Activated CD4-positive, alpha-beta T cell treated with anti-CD3 and anti-CD28 coated beads for 4 hours (primary cell): Measurements from ENCODE around the gene ASB6.
A peak's percentile ranks its signal among the peaks of the same experiment; 100 is the strongest.
"Not testable (repeated sequence)": the region's sequence is repeated elsewhere in the genome, so short reads cannot be mapped to it uniquely, and the experiment has no call there.

ENCODE experiments used
- DNase-seq, 2 donors: peaks; one replicate each; pipeline ENCODE4 v3.0.0-alpha.2; 2020

ASB6 gene

DNA sequence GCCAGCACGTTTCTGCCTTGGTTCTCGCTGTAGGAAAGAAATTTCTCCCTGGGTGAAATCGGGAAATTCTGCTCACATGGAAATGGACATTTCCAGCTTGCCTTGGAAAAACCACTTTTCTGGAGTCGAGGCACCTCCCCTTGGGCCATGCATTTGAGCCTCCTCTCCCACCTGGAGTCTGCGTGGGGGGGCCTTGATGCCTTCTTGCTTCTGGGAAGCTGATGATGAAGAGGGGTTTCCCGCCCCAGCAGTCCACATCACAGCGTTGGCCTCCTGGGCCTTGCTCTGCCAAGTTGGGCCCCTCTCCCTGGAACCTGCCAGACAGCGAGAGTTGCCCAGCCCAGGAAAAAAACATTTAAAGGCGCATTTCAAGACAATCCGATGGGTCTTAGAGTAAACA is 1.8 kb upstream of the ASB6 start:
- no peak for DNase-seq

DNA sequence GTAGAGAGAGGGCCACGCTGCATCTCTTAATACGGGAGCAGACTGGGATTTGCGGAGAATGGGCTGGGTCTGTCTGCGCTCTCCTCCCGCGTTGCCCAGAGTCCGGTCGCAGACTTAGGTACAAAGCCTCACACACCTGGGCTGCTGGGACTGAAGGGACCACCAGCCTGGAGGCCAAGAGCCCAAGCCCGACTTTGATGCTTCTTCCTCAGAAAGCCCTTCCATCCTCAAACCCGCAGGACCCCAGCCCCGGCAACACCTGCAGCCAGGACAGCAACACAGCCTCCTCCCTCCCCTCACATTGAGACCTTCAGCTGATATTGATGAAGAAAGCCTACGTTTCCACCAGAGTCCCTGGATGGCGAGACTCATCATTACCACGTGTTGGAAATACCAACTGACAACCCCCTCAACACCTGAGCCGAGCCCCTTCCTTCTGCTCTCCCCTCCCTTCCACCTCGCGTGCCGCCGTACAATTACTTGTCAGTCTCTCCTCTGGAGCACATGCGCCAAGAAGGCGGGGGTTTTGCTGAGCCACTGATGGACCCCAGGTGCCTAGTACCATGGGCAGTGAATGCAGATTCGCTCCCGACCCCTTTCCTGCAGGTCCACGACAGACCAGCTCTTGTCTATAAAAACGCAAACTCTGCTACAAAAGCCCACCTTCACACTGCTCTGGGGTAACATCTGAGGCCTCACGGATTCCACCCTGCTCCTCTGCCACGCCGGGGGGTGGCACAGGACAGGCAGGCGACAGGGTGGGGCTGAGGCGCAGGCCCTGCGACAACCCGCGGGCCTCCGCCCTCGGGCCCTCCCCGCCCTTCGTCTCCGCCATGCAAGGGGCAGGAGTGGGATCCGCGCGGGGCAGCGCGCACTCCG is 841 bp downstream of the ASB6 start:
- DNase-seq: no peak

DNA sequence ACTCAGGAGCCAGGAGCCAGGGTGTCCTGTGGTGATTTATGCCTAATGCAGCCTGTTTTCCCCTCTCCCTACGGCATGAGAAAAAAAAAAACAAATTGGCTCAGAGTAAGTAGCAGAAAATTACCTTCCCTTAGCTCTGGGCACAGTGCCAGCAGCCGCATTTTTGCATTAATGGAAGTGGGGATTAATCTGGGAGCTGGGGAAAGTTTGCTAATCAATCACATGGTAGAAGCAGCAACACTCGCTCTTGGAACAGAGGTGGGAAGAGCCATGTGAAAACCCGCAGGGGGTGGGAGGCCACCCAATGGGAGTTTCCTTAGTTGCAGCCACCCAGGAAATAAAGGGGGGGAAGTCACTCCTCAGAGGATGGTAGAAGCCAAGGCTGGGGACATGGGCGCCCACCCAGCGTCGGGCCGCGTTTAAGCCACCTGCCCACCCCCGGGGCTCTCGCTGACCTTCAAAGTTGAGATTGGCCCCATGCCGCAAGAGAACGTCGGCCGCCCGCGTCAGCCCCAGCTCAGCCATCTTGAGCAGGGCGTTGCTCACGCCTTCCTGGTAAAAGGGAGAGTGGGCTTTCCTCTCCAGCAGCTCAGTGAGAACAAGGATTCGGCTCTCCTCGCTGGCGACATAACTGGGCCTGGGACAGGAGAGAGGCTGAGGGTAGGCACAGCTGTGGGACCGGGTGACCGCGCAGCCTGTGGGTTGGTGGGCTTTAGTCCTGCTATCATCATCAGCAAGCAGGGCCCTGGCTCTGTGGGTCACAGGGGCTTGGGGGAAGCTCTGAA is 1.7 kb downstream of the ASB6 start:
- no peak for DNase-seq

DNA sequence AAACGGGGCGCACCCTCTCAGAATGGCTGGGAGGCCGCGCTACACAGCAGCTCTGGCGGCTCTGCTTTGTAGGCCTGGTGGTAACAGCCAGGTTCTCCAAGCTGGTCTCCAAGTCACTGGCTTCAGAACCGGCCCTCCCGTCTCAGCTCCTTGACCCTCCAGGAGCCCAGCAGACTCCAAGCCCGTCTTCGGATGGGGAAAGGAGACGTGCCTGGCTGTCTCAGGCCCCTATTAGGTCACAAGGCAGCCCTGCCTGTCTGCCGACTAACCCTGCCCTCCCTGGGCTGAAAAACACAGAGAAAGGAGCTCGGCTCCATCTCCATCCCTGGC is 2.2 kb downstream of the ASB6 start:
- DNase-seq: no peak

DNA sequence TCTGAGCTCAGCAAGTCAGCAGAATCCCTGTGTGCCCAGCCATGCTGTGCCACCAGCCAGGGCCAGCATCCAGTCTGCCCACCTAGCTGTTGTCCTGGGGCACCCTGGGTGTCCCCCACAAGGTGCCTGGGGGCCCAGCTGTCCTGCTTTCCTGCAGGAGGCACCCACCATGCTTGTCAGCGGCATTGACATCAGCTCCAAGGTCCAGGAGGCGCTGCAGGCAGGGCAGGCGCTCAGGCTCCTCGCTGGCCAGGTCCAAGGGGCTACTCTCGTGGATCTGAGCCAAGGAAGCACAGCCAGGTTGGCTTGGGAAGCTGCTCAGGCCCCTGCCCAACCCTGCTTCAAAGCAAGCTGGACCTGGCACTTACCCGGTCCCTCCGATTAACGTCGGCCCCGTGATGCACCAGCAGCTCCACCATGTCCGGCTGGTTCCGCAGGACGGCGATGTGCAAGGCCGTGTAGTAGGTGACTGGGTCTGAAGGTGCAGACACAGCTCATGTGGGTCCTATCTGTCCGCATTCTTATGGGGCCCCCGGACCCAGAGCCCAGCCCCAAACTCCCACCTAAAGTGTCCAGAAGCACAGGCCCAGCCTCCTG is 2.8 kb downstream of the ASB6 start:
- DNase-seq: no peak

DNA sequence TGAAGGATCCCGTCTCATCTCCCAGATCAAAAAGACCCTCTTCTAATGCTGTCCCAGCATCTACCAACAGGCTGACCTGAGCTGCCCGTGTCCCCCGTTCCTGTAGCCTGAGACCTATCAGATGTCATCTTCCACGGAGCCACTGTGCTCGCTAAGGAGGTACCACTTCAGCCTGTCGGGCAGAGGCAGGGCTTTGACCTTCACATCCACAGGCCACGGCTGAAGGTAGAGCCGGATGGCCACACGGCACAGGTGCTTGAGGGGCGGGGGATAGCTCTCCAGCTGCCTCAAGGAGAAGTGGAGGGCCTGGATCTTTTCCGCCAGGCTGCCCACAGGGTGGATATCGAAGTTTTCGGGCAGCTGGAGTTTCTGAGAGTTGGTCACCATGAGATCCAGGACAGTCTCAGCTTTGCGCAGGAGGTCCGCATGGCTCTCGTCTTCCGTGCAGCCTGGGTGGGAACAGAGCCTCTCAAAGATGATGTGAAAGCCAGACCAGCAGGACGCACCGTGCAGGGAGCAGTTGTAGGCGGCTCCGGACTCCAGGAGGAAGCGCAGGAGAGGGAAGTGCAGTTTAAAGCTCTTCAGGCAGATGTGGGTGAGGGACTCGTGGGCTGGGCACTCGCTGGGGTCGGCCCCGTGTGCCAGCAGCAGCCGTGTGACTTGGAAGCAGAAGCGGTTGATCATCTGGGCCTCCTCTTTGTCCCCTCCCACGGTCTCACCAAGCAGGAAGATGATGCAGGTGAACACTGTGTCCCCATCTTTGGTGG is 4.1 kb downstream of the ASB6 start:
- DNase-seq: no peak

DNA sequence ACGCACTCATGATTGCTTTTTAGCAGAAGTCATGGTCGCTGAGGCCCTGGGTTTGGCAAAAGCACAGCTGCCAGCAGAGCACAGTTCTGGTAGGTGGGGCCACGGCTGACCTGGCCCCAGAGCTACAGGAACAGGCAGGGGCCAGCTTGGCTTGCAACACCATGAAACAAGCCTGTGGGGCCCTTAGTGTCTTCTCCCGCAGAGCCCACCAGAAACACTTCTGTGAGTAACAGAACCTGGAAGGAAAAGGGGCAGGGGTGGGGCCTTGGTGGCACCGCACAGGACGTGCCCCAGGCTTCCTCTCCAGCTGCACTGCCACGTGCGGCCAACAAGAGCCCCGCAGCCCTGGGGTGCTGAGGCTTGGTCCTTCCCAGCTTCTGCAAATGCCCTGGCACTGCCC is 4.8 kb downstream of the ASB6 start:
- DNase-seq: no peak

DNA sequence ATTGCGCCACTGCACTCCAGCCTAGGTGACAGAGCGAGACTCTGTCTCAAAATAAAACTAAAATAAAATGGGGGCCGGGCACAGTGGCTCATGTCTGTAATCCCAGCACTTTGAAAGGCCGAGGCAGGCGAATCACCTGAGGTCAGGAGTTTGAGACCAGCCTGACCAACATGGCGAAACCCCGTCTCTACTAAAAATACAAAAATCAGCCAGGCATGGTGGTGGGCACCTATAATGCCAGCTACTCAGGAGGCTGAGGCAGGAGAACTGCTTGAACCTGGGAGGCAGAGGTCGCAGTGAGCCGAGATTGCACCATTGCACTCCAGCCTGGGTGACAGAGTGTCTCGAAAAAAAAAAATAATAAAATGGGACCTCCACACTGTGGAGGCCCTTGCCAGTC is 5.6 kb downstream of the ASB6 start:
- DNase-seq: not testable (repeated sequence)

DNA sequence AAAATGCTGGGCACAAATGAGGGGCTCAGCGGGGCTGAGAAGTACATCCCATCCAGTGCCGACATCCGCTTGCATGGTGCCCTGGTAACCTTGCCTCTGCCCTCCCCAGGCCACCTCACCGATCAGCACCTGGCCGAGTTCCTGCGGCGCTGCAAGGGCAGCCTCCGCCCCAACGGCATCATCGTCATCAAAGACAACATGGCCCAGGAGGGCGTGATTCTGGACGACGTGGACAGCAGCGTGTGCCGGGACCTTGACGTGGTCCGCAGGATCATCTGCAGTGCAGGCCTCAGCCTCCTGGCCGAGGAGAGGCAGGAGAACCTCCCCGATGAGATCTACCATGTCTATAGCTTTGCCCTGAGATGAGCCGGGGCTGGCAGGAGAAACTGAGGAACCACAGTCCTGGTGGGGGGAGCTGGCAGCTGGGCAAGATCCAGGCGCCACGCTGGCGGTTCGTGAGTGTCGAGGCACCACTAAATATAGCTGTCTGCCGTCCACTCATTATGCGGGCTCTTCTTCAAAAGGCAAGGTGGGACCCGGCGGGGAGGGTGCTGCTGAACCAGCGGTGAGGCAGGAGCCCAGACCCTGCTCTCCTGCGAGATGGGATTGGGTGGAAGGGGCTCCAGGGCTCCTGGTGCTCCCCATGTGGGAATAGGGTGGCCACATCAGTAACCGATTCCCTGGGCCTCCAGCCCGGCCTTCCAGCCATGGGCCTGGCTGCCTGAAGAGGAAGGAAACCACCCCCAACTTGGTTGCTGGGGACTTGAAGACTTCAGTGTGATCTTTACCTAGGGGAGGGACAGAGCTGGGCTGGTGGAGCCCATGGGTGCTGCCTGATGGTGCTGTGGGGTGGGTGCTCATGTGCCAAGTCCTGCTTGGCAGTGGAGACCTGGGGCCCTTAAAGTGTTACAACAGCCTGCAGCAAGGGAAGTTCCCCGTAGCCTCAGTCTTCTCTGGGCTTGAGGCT is 6.6 kb downstream of the ASB6 start:
- DNase-seq: no peak

DNA sequence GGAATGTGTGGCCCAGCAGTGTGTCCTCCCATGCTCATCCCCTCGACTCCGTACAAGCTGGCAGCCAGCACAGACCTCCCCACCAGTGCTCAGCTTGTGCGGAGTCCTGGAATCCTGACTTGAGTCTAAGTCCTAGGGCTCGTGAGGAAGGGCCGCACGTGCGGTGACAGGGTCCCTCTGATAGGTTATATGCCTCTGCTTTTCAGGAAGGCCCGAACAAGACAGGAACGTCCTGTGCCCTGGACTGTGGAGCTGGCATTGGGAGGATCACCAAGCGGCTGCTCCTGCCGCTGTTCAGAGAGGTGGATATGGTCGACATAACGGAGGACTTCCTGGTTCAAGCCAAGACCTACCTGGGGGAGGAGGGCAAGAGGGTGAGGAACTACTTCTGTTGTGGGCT is 8.1 kb downstream of the ASB6 start:
- no peak for DNase-seq

DNA sequence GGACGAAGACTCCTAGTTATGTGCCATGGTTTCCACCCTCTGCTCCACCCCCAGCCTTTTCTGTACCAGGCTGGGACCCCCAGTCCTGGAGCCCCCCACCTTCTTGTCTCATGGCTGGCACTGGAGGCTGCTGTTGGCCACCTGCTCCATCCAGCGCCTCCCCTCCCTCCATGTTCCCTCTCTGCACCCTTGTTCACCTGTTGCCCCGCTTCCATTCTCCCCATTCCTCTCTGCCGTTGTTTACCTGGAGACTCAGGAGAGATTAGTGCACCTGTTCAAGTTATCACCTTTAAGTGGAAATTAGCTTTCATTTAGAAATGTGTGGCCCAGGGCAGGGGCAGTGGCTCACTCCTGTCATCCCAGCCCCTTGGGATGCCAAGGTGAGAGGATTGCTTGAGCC is 8.7 kb downstream of the ASB6 start:
- DNase-seq: no peak

DNA sequence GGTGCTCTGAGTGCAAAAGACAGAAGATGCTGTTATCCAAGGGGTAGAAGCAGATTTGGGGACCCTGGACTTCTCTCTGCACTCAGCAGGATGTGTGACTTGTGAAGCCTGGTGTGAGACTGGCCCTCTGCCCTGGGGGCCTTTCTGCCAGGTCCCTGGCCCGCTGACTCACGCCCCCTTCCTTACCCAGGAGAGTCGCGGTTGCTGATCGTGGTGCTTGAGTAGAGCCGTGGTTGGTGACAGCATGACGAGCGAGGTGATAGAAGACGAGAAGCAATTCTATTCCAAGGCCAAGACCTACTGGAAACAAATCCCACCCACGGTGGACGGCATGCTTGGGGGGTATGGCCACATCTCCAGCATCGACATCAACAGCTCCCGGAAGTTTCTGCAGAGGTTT is 9.5 kb downstream of the ASB6 start:
- DNase-seq: no peak

DNA sequence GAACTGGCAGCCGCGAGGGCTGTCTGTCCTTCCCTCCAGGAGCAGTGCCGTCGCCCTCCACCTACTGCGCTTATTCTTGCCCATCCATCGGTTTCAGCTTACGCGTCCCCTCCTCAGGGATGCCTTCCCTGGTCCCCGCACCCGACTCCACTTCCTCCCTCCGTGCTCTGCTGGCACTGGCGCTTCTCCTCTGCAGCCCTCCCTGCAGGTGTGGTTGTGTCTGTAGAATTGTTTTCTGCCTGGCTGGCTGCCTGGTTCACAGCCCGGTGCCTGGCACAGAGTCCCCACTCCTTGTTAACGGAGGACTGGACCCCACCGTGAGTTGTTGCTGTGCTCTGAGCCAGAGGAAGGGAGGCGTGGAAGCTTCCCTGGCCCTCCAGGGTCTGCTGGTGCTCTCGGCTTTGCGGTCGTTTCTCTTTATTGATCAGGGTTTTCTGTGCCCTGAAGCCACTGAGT is 10.2 kb downstream of the ASB6 start:
- DNase-seq: no peak

DNA sequence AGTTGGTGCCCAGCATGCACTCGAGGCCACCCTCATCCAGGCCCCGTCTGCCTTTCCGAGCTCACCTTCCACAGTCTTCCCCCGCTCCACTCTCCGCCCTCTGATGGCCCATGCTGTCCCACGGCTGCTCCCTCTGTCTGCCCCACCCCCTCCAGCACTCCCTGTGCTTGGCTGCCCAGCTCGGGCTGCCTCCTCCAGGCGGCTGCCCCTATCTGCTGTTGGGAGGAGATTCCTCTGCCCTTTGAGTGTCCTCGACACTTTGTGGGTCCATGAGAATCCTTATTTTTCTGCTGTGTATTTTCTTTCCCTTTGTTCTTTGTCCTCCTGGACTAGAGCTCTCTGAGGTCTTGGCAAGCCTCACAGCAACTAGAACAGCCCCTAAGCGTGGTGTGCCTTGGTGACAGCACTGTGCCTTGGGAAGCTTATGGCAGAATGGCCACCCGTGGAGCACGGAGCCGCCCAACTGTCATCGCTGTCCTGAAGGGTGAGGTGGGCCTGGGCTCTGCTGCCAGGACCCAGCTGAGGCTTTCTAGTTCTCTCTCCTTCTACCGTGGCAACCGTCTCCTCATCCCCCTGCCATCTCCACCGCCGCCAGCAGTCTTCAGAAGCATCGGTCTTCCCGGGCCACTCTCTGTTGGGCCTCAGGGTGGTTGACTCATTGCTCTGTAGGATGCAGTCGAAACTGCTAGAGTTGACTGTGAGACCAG is 10.8 kb downstream of the ASB6 start:
- no peak for DNase-seq

DNA sequence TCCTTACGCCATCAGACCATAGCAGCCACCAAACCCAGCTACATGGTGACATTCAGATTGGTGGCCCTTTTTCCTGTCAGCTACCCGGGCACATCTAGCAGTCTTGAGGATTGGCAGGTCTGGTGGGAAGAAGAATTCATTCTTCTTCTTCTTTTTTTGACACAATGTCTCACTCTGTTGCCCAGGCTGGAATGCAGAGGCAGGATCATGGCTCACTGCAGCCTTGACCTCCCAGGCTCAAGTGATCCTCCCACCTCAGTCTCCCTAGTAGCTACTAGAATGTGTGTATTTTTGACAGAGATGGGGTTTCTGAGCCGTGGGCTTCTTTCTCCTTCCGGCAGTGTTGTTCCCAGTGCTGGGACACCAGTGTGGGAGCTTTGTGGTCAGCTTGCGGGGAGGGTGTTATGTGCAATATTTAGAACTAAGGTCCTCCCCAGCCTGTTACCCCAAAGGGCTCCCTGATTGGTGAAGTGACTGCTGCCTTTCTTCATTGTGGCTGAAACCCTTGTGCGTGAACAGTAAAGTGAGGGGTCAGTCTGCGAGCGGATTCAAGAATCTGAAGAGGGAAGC is 12.6 kb downstream of the ASB6 start:
- DNase-seq: no peak

DNA sequence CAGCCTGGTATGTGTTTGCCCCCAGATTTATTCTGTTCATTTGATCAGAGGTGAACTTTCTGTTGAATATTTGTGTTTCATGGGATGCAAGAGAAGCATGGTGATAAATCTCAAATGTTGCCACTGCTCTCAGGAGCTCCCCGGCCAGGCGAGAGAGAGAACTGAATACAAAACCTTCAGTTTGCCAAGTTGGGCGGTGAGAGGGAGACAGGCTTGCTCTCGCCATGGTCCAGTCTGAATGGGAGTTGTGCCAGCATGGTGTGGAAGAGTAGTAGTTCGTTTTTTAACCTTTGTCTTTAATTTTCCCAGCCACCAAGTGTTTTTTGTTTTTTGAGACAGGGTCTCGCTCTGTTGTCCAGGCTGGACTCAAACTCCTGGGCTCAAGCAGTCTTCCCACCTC is 13.2 kb downstream of the ASB6 start:
- DNase-seq: no peak

DNA sequence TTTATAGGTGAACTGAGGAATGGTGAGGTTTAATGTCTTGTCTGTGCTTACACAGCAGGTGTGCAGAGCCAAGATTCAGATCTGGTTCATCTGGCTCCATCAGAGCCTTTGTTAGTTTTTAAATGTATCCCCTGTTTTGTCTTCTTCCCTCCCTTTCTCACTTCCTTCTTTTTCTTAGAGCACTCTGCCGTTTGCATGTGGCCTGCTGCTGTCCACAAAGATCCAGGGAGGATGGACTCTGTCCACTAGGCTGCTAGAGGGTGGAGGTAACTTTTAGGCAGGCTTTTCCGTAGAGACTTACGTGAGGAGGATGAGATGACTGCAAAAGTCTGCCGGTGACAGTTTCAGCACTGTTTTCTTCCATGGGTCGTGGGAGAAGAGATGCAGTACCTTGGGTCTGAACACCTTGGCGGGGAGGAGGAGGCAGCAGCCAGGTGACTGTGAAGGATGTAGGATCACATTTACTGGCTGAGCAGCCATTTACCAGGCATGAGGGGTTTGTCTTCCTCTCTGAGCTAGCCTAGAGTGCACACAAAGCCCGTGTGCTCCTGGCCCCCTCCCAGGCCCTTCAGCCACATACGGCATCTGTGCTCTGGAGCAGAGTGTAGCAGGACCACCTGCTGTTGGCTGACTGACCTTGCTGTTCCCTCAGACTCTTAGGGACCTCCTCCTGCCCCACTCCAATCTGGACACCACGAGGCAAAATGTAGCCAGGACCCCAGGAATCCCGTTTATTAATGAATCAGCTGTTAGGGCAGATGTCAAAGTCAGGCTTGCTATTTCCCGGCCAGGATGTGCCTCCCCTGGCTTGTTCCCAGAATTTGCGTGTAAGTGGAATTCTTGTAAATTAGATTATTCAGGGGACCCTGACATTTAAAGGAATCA is 14.2 kb downstream of the ASB6 start:
- DNase-seq: no peak

DNA sequence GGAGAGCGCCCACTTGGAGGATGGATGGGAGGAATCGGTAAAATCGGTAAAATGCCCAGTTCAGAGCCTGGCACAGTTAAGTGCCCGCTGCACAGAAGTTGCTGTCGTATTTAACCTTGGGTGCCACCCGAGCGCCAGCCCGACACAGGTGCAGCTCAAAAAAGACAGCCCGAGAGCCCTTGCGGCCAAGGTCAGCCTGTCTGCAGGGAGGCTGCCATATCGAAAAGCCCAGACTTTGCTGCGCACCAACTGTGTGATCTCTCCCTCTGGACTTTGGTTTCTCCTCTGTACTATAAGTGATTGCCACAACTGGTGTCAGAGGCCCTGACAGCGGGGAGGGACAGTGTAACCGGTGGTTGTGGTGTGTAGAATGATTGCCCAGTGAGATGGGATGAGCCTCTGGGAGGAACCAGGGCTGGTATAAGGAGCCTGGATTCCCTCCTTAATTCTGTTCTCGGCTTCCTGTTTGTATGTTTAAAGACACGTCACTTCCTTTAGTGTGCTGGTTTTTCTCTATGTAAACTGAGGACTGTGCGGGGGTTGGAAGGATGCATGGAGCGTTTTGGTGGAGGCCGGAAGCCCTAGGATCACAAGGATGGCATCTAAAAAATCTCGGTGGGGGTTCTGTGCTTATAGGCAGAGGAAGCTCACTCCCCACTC is 15.2 kb downstream of the ASB6 start:
- DNase-seq: peak; percentile 22 to 23

DNA sequence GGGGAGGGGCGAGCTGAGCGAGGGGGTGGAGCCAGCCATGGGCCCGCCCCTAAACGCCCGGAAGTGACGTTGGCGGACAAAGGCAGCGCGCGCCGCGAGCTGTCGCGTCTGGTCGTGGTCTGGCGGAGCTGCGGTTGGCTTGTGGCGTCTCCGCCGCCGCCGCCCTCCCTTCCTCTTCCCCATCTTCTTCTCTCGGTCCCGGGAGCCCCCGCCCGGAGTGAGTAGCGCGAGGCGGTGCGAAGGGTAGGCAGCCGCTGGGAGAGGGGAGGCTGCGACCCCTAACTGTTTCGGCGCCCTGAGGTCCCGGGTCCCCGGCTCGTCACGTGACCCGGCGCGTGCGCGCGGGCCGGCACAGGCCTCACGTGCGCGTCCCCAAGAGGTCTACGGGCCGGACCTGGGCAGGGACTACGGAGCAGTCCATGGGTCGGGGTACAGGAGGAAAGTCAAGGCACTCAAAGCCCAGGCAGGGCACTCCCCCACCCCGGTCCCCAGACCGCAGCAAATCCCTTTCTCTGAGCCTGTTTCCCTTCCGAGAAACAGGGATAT is 15.8 kb downstream of the ASB6 start, which contains the start of gene NTMT1:
NTMT1 (plus strand) TSS at position 85 of the 546 bp plus-strand sequence. CDS start 6,541 bp downstream, outside the sequence.
- peak; percentile 89 for DNase-seq
